A204.1 (cell line): ENCODE data around the gene IER5L.

Experiments used
- FAIRE-seq: peaks from 2 replicates; lab custom pipeline; 2012; peaks lifted over from hg19 to GRCh38; lab: Jason Lieb, UNC

IER5L gene

GRCh38 chr9:129160712-129161533 lies 17.1 kb downstream of the IER5L start:
- FAIRE-seq = no peak

GRCh38 chr9:129156163-129156562 lies 21.9 kb downstream of the IER5L start:
- FAIRE-seq = no peak

- no peak for FAIRE-seq
Measured at GRCh38 chr9:129154866-129155477, 23.1 kb downstream of the IER5L start.

- FAIRE-seq = no peak
Measured at GRCh38 chr9:129151469-129151868, 26.6 kb downstream of the IER5L start.

- FAIRE-seq = no peak
Measured at GRCh38 chr9:129150672-129151211, 27.3 kb downstream of the IER5L start.

GRCh38 chr9:129150122-129150521 lies 27.9 kb downstream of the IER5L start:
- FAIRE-seq = no peak

GRCh38 chr9:129149442-129149841 lies 28.6 kb downstream of the IER5L start:
- no peak for FAIRE-seq

- no peak for FAIRE-seq
Measured at GRCh38 chr9:129148463-129149204, 29.4 kb downstream of the IER5L start.

GRCh38 chr9:129146441-129146941 lies 31.6 kb downstream of the IER5L start:
- no peak for FAIRE-seq

- FAIRE-seq = no peak
Measured at GRCh38 chr9:129145841-129146292, 32.2 kb downstream of the IER5L start.

- FAIRE-seq = no peak
Measured at GRCh38 chr9:129145316-129145715, 32.7 kb downstream of the IER5L start.

GRCh38 chr9:129143031-129143927 lies 34.8 kb downstream of the IER5L start:
- peak; percentile 91 for FAIRE-seq

- no peak for FAIRE-seq
Measured at GRCh38 chr9:129142138-129142935, 35.7 kb downstream of the IER5L start.

GRCh38 chr9:129141066-129142041 lies 36.7 kb downstream of the IER5L start:
- peak; percentile 58 for FAIRE-seq

GRCh38 chr9:129140397-129141065 lies 37.5 kb downstream of the IER5L start:
- FAIRE-seq = no peak

- FAIRE-seq = peak; percentile 96
Measured at GRCh38 chr9:129139993-129140396, 38.1 kb downstream of the IER5L start.

GRCh38 chr9:129139233-129139992 lies 38.6 kb downstream of the IER5L start:
- FAIRE-seq = peak; percentile 97
